Gastrocnemius medialis (tissue), 4 donors: ENCODE results near the gene KPRP.

ENCODE experiments used
- POLR2A ChIP-seq, 2 donors: fragments of 450-650 bp; IDR thresholded peaks; one replicate each; pipeline ENCODE4 v1.6.1; 2017; ENCODE audit warnings: antibody characterized with exemption in 2 of 2, mild to moderate bottlenecking in 2 of 2, moderate library complexity in 2 of 2
- TF ChIP-seq, protein P1 (sequence below), 5 experiments: fragments of 450-650 bp in 3 of 5; fragments of 200-600 bp in 2 of 5; sonication (generic) in 2 of 5; IDR thresholded peaks in 4 of 5; conservative IDR thresholded peaks in 1 of 5; 1 replicate in 4 of 5; 2 replicates in 1 of 5; pipeline ENCODE4 v1.5.1; 2016 to 2019; ENCODE audit warnings: antibody characterized with exemption in 5 of 5, mild to moderate bottlenecking in 3 of 5, moderate library complexity in 3 of 5

GRCh38 chr1:152759453-152760173 lies 1.8 kb downstream of the KPRP start:
- TF ChIP-seq, protein P1, sequence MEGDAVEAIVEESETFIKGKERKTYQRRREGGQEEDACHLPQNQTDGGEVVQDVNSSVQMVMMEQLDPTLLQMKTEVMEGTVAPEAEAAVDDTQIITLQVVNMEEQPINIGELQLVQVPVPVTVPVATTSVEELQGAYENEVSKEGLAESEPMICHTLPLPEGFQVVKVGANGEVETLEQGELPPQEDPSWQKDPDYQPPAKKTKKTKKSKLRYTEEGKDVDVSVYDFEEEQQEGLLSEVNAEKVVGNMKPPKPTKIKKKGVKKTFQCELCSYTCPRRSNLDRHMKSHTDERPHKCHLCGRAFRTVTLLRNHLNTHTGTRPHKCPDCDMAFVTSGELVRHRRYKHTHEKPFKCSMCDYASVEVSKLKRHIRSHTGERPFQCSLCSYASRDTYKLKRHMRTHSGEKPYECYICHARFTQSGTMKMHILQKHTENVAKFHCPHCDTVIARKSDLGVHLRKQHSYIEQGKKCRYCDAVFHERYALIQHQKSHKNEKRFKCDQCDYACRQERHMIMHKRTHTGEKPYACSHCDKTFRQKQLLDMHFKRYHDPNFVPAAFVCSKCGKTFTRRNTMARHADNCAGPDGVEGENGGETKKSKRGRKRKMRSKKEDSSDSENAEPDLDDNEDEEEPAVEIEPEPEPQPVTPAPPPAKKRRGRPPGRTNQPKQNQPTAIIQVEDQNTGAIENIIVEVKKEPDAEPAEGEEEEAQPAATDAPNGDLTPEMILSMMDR (IDR thresholded peaks at IDR 0.05 in 4 of 5, conservative IDR thresholded peaks at IDR 0.05 in 1 of 5), result no peak
- no peak for TF ChIP-seq POLR2A (IDR thresholded peaks at IDR 0.05)
